ENCODE measurements around the gene CYLD. TPM values are rescaled to one million over a fixed set of nuclear protein-coding genes. Genes with fewer than 3 reads are reported as not detected.

CYLD gene
- total and polyA plus RNA-seq, 10 of the 15 experiments (the other 5 are each of a cell fraction or from before 2014, with no cell fraction given), result 19.2 to 106 (median 46.1) TPM

- no peaks in the 10 kb centered on the region for H3K79me2 ChIP-seq (ENCODE audit: control insufficient read depth, insufficient read depth, low read length)
- WGBS (ENCODE audit: insufficient coverage, insufficient replicate concordance, low lambda C conversion rate, missing lambda C conversion rate), result 18% methylated on average over 3 of the region's 3 CpGs
- no peaks in the 10 kb centered on the region for H4K20me1 ChIP-seq (ENCODE audit: control insufficient read depth, insufficient read depth)
- ChIA-PET SMC1A (ENCODE audit: uncharacterized antibody, unreplicated experiment) (no interaction called here), POLR2A (no interaction called here), RAD21 (ENCODE audit: unreplicated experiment) (no interaction called here), CTCF (no interaction called here)
- H3K4me3 ChIP-seq, result no peak overlapping the region
- no peak overlapping the region for H3K4me2 ChIP-seq (ENCODE audit: control insufficient read depth, insufficient read depth)
- no peaks in the 10 kb centered on the region for H3K4me1 ChIP-seq (ENCODE audit: control insufficient read depth, insufficient read depth, low read length)
- DNase-seq (ENCODE audit: low read depth, low spot score) (no peak), ATAC-seq (no peak), FAIRE-seq (no peak)
- intact Hi-C loops (cut with micrococcal nuclease; ENCODE audit: unreplicated experiment), result no loop called here
- BruUV-seq (replicated peaks), result no TSS peak
- H3K9me3 ChIP-seq (replicated peaks; ENCODE audit: control insufficient read depth, insufficient read depth, low read length), result no peaks in the 10 kb centered on the region
- TF ChIP-seq FOXK2 (IDR thresholded peaks at IDR 0.05), result no peak
- TF ChIP-seq ZNF592 (IDR thresholded peaks at IDR 0.05), result no peak
- TF ChIP-seq PBX3 (IDR thresholded peaks at IDR 0.05; ENCODE audit: insufficient replicate concordance, low read depth, low read length), result no peak
- H3K36me3 ChIP-seq (ENCODE audit: control insufficient read depth in 2 of 2, insufficient read depth in 2 of 2, low read length in 1 of 2), result no peaks in the 10 kb centered on the region
- H3K27ac ChIP-seq (ENCODE audit: control insufficient read depth, insufficient read depth), result no peak overlapping the region
- no peak overlapping the region for H3K9ac ChIP-seq (ENCODE audit: control insufficient read depth, insufficient read depth, low read length)
- H3K27me3 ChIP-seq (replicated peaks in 1 of 2; ENCODE audit: control insufficient read depth in 2 of 2, insufficient read depth in 2 of 2, low read length in 1 of 2), result no peaks in the 10 kb centered on the region; a peak in 3 of 4 replicates
- H2AFZ ChIP-seq (ENCODE audit: control insufficient read depth, low read depth, low read length), result no peak overlapping the region
- in situ Hi-C loops (cut with MboI), result no loop called here
Observed at GRCh38 chr16:50847166-50847565, 105.3 kb downstream of the CYLD start.
